Esophagus squamous epithelium (tissue), 5 donors: Measurements from ENCODE around the gene RYR1. TPM values are rescaled to one million over a fixed set of nuclear protein-coding genes. Genes with fewer than 3 reads are reported as not detected.
"Not testable (repeated sequence)": the region's sequence is repeated elsewhere in the genome, so short reads cannot be mapped to it uniquely, and the experiment has no call there.

ENCODE experiments used
- DNase-seq: peaks from one replicate; lab custom pipeline; 2025; lab: John Stamatoyannopoulos, UW
- H3K27ac ChIP-seq, 4 donors: fragments of 200-600 bp; sonication (generic); one replicate each; pipeline ENCODE4 v1.5.1; 2016 to 2019; ENCODE audit warnings: mild to moderate bottlenecking in 1 of 4
- H3K27me3 ChIP-seq, 4 donors: fragments of 200-600 bp; sonication (generic); 1 replicate in 3 of 4; 2 replicates in 1 of 4; pipeline versions ENCODE4 v1.5.1 to v1.6.0; 2017 to 2021; ENCODE audit warnings: antibody characterized with exemption in 1 of 4
- H3K36me3 ChIP-seq, 3 donors: fragments of 200-600 bp; sonication (generic); one replicate each; pipeline ENCODE4 v1.5.1; 2016 to 2019
- H3K4me1 ChIP-seq, 3 donors: fragments of 200-600 bp; sonication (generic); one replicate each; pipeline ENCODE4 v1.5.1; 2017 to 2019
- H3K4me3 ChIP-seq, 4 donors: fragments of 200-600 bp; sonication (generic); 1 replicate in 3 of 4; 2 replicates in 1 of 4; pipeline ENCODE4 v1.5.1; 2016 to 2019; ENCODE audit warnings: mild to moderate bottlenecking in 2 of 4, moderate library complexity in 1 of 4
- H3K9me3 ChIP-seq, 3 donors: fragments of 200-600 bp; sonication (generic); one replicate each; pipeline ENCODE4 v1.5.1; 2016 to 2019
- POLR2A ChIP-seq, 4 donors: fragments of 450-650 bp; IDR thresholded peaks; one replicate each; pipeline ENCODE4 v1.6.1; 2017; ENCODE audit warnings: antibody characterized with exemption in 4 of 4, mild to moderate bottlenecking in 4 of 4, moderate library complexity in 3 of 4
- WGBS, 2 donors: methylation state at CpG; one replicate each; pipeline ENCODE4 v1.1.5; 2018; 5-methylcytosine and 5-hydroxymethylcytosine counted together
- intact Hi-C: fragments of 100-400 bp; cut with DNase I; formaldehyde crosslinking; loops from one replicate; pipeline ENCODE4 v1.15.0; 2022
- total RNA-seq, 4 donors: library from RNA; depleted of rRNA; stranded (reverse); fragments of >200 nt; gene quantifications; one replicate each; pipeline ENCODE4 v1.1.0, GENCODE V29; 2016
- TF ChIP-seq, protein P1 (sequence below), 6 experiments: fragments of 450-650 bp in 4 of 6; fragments of 200-600 bp in 2 of 6; sonication (generic) in 2 of 6; IDR thresholded peaks; one replicate each; pipeline ENCODE4 v1.5.1; 2016 to 2019; ENCODE audit warnings: antibody characterized with exemption in 6 of 6, mild to moderate bottlenecking in 4 of 6, moderate library complexity in 4 of 6
- donor health status: DM: yes; HTN: yes; CAD: no.

RYR1 gene
- total RNA-seq, 4 donors from 2014 or later, result 11.2 to 18.3 (median 13.8) TPM

GRCh38 chr19:38629568-38629967, 196.1 kb downstream of the RYR1 start:
- intact Hi-C loops, result loop anchor here (5.0 kb wide), 1 partner anchor 82 kb away; no protein-coding TSS in a partner anchor
- Histone ChIP-seq H3K9me3 (no peaks in the 10 kb centered on the region), H3K4me1 (peaks cover 0 to 18% (median 2%) of the 10 kb centered on the region in 3 donors), H3K36me3 (peaks cover 36 to 94% (median 40%) of the 10 kb centered on the region in 3 donors), H3K27ac (no peak overlapping the region), H3K4me3 (no peak overlapping the region), H3K27me3 (no peaks in the 10 kb centered on the region)
- 96 to 100% methylated on average over 3 of the region's 6 CpGs for WGBS, 2 donors
- no peak for TF ChIP-seq POLR2A (IDR thresholded peaks at IDR 0.05)
- TF ChIP-seq, protein P1, sequence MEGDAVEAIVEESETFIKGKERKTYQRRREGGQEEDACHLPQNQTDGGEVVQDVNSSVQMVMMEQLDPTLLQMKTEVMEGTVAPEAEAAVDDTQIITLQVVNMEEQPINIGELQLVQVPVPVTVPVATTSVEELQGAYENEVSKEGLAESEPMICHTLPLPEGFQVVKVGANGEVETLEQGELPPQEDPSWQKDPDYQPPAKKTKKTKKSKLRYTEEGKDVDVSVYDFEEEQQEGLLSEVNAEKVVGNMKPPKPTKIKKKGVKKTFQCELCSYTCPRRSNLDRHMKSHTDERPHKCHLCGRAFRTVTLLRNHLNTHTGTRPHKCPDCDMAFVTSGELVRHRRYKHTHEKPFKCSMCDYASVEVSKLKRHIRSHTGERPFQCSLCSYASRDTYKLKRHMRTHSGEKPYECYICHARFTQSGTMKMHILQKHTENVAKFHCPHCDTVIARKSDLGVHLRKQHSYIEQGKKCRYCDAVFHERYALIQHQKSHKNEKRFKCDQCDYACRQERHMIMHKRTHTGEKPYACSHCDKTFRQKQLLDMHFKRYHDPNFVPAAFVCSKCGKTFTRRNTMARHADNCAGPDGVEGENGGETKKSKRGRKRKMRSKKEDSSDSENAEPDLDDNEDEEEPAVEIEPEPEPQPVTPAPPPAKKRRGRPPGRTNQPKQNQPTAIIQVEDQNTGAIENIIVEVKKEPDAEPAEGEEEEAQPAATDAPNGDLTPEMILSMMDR (IDR thresholded peaks at IDR 0.05), result no peak
- no peak for DNase-seq

- H3K36me3 ChIP-seq, result peaks cover 26 to 91% (median 33%) of the 10 kb centered on the region in 3 donors
- WGBS, 2 donors, result 79 to 80% methylated on average over 9 to 11 of the region's 11 CpGs
- H3K4me1 ChIP-seq, result peaks cover 6 to 35% (median 16%) of the 10 kb centered on the region in 3 donors
- H3K4me3 ChIP-seq, DNase-seq, H3K27me3 ChIP-seq, intact Hi-C loops, H3K9me3 ChIP-seq: not testable (repeated sequence)
- H3K27ac ChIP-seq, result peak overlapping the region in 2 of 4 donors; percentile 53 to 67
Measured at GRCh38 chr19:38631301-38631700, 197.8 kb downstream of the RYR1 start.

DNA sequence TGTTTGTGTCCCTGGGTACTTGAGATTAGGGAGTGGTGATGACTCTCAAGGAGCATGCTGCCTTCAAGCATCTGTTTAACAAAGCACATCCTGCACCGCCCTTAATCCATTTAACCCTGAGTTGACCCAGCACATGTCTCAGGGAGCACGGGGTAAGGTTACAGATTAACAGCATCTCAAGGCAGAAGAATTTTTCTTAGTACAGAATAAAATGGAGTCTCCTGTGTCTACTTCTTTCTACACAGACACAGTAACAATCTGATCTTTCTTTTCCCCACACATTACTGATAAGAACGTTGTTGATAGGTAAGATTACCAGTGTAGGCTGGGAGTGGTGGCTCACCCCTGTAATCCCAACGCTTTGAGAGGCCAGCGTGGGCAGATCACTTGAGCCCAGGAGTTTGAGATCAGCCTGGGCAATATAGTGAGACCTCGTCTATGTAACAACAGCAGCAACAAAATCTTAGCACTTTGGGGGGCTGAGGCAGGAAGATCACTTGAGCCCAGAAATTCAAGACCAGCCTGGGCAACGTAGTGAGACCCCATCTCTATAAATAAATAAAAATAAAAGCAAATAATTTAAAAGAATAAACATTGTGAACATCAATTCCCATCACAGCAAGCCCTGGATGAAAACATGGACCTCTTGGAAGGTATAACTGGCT, 198.5 kb downstream of the RYR1 start:
- intact Hi-C loops, H3K4me3 ChIP-seq, H3K27me3 ChIP-seq, DNase-seq, H3K9me3 ChIP-seq: not testable (repeated sequence)
- H3K36me3 ChIP-seq, result peaks cover 20 to 84% (median 29%) of the 10 kb centered on the region in 3 donors
- WGBS, 2 donors, result 61 to 63% methylated on average over 7 of the region's 7 CpGs
- peak overlapping the region in 3 of 4 donors; percentile 19 to 67 (median 53) for H3K27ac ChIP-seq
- H3K4me1 ChIP-seq, result peaks cover 12 to 42% (median 22%) of the 10 kb centered on the region in 3 donors

GRCh38 chr19:38632476-38633213, 199.2 kb downstream of the RYR1 start:
- H3K36me3 ChIP-seq, result peaks cover 14 to 77% (median 27%) of the 10 kb centered on the region in 3 donors

DNA sequence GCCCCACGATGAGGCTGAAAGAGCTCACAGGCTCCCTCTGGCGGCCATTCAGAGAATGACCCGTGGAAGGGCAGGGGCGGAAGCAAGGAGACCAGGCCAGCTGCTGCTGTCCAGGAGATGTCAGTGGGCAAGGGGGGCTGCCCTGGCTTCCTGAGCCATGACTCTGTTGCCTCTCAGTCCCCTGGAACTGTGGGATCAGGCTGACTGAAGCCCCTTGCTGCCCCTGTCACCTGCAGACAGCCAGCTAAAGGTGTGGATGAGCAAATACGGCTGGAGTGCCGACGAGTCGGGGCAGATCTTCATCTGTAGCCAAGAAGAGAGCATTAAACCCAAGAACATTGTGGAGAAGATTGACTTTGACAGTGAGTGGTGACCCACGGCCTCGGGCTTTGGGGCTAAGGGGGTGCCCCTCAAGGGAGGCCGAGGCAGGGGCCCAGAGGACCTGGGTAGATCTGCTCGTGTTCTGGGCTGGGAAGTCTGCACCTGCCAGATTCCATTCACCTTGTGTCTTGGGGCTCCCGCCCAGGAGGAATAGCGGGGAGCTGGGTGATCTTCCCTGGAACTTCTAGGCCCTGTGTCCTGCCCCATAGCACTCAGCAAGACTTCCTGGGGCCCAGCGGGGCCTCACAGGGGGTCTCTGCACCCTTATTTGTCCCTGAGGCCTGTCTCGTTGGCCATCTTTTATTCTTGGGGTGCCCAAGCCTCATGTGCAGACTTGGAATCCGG, 201.4 kb downstream of the RYR1 start:
- H3K9me3 ChIP-seq, result no peaks in the 10 kb centered on the region
- intact Hi-C loops, result no loop called here
- TF ChIP-seq, protein P1 (IDR thresholded peaks at IDR 0.05), result peak; percentile 90 to 97 (median 96)
- no peak for TF ChIP-seq POLR2A (IDR thresholded peaks at IDR 0.05)
- H3K4me1 ChIP-seq, result peaks cover 19 to 70% (median 28%) of the 10 kb centered on the region in 3 donors
- no peak overlapping the region for H3K4me3 ChIP-seq
- DNase-seq, result no peak
- H3K36me3 ChIP-seq, result peaks cover 3 to 63% (median 9%) of the 10 kb centered on the region in 3 donors
- 32 to 45% methylated on average over 14 to 17 of the region's 17 CpGs for WGBS, 2 donors
- peak overlapping the region; percentile 66 to 84 (median 82) for H3K27ac ChIP-seq
- no peaks in the 10 kb centered on the region for H3K27me3 ChIP-seq

More at GRCh38 chr19:38632476-38633213, 199.2 kb downstream of the RYR1 start:
- Histone ChIP-seq H3K4me1 (peaks cover 19 to 49% (median 24%) of the 10 kb centered on the region in 3 donors), H3K9me3 (no peaks in the 10 kb centered on the region), H3K27me3 (no peaks in the 10 kb centered on the region), H3K4me3 (no peak overlapping the region), H3K27ac (peak overlapping the region in 3 of 4 donors; percentile 19 to 67 (median 46))
- 86 to 87% methylated on average over 11 to 12 of the region's 16 CpGs for WGBS, 2 donors
- DNase-seq, result no peak
- intact Hi-C loops, result no loop called here
- TF ChIP-seq, protein P1 (IDR thresholded peaks at IDR 0.05), result no peak
- TF ChIP-seq POLR2A (IDR thresholded peaks at IDR 0.05), result no peak
